SU-DHL-6 (cell line): Measurements from ENCODE around the gene PLEK2.

Experiments used
- H2AFZ ChIP-seq: fragments of 200-600 bp; sonication (generic); 2 replicates; pipeline ENCODE4 v1.6.1; 2014; ENCODE audit warnings: low read depth, mild to moderate bottlenecking, moderate library complexity, mixed read lengths, antibody characterized with exemption, low read length; ENCODE audit not compliant: severe bottlenecking
- H3F3A ChIP-seq: fragments of 200-600 bp; shearing (Covaris generic); 2 replicates; pipeline ENCODE4 v1.6.0; 2016; ENCODE audit warnings: antibody characterized with exemption, mild to moderate bottlenecking; ENCODE audit not compliant: insufficient read depth
- H3K27ac ChIP-seq: fragments of 200-600 bp; sonication (generic); 2 replicates; pipeline ENCODE4 v1.5.1; 2016; ENCODE audit warnings: low read depth, mild to moderate bottlenecking, low read length, moderate library complexity, mixed read lengths
- H3K27me3 ChIP-seq: fragments of 200-600 bp; sonication (generic), shearing (Covaris generic); 2 replicates; pipeline ENCODE4 v1.6.0; 2014; ENCODE audit warnings: mild to moderate bottlenecking, low read length
- H3K36me3 ChIP-seq: fragments of 200-600 bp; sonication (generic); 2 replicates; pipeline ENCODE4 v1.6.1; 2014; ENCODE audit warnings: mild to moderate bottlenecking, low read length, mixed read lengths
- H3K4me2 ChIP-seq: fragments of 300-600, 200-600 bp; shearing (Covaris generic), sonication (generic); 2 replicates; pipeline ENCODE4 v1.6.0; 2014; ENCODE audit warnings: low read length, low read depth, mild to moderate bottlenecking; ENCODE audit not compliant: poor library complexity, severe bottlenecking
- H3K4me3 ChIP-seq: fragments of 200-600 bp; sonication (generic); 2 replicates; pipeline ENCODE4 v1.5.1; 2014; ENCODE audit warnings: antibody characterized with exemption, low read length, mild to moderate bottlenecking, mixed read lengths; ENCODE audit not compliant: insufficient read depth, poor library complexity, severe bottlenecking
- H3K79me2 ChIP-seq: fragments of 200-600 bp; sonication (generic); 2 replicates; pipeline ENCODE4 v1.6.1; 2014; ENCODE audit warnings: mild to moderate bottlenecking, low read length, moderate library complexity; ENCODE audit not compliant: insufficient read depth
- H3K9ac ChIP-seq: fragments of 200-600 bp; sonication (generic); 2 replicates; pipeline ENCODE4 v1.7.0; 2014; ENCODE audit warnings: mild to moderate bottlenecking, low read length
- H3K9me2 ChIP-seq: fragments of 200-600 bp; sonication (generic); replicated peaks from 2 replicates; pipeline ENCODE4 v1.6.1; 2014; ENCODE audit warnings: low read length; ENCODE audit not compliant: insufficient read depth
- H3K9me3 ChIP-seq: fragments of 200-600 bp; sonication (generic); 2 replicates; pipeline ENCODE4 v1.6.1; 2014; ENCODE audit warnings: low read length, mixed read lengths; ENCODE audit not compliant: insufficient read depth
- H4K20me1 ChIP-seq: fragments of 200-600 bp; sonication (generic); 2 replicates; pipeline ENCODE4 v1.6.1; 2014; ENCODE audit warnings: low read depth, mild to moderate bottlenecking, antibody characterized with exemption, low read length, moderate library complexity, mixed read lengths
- EZH2phosphoT487 ChIP-seq: fragments of 200-600 bp; sonication (generic), shearing (Covaris generic); conservative IDR thresholded peaks from 2 replicates; pipeline ENCODE4 v1.6.1; 2018; ENCODE audit warnings: mild to moderate bottlenecking, antibody characterized with exemption, low read length, moderate library complexity, mixed read lengths
- TF ChIP-seq, protein P1 (sequence below): fragments of 200-600 bp; sonication (generic); IDR thresholded peaks from one replicate; pipeline ENCODE4 v1.5.1; 2017; ENCODE audit warnings: antibody characterized with exemption, mild to moderate bottlenecking, low read length, moderate library complexity; ENCODE audit not compliant: insufficient read depth, poor library complexity, severe bottlenecking

The PLEK2 gene

DNA sequence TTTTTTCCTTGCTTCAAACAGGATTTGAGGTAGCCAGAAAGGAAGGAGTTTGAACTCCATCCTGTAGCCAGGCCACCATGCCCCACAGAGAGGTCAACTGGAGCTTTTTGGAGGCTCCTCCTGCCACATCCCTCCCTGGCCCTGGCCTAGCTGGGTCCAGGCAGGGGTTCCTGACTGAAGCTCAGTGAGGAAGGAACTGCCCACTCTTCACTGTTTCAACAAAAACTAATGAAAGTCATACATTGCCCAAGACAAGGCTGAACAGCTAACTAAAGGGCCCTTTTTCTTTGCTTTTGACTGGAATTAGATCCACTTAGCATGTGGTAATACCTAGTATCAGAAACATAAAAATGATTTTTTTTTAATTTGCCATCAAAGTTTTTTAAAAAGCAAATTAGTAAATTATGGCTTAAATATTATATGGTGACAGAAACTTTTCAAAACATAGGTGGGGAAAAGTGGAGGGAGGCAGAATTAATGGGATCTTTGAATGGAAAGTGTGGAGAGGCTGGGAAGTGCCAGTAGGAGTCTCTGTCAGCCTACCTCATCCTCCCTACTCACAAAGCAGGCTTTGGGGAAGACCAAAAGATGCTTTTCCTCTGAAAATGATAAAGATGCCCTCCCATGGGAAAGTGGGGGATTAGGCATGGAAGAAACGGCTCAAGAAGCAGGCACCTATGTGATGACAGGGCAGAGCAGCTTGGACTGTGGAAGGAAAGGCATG, 22.0 kb downstream of the PLEK2 start:
- Histone ChIP-seq H3F3A (peaks cover 11% of the 10 kb centered on the region; the same call in 1 of the 2 replicates), H3K36me3 (peaks cover 8% of the 10 kb centered on the region), H3K9me3 (no peaks in the 10 kb centered on the region), H3K9ac (no peak overlapping the region), H2AFZ (no peak overlapping the region), H3K9me2 (no peaks in the 10 kb centered on the region), H3K4me3 (no peak overlapping the region), H3K27me3 (no peaks in the 10 kb centered on the region), H3K27ac (no peak overlapping the region), H3K79me2 (no peaks in the 10 kb centered on the region), H4K20me1 (no peaks in the 10 kb centered on the region), H3K4me2 (no peak overlapping the region)
- no peak for TF ChIP-seq EZH2phosphoT487
- TF ChIP-seq, protein P1, sequence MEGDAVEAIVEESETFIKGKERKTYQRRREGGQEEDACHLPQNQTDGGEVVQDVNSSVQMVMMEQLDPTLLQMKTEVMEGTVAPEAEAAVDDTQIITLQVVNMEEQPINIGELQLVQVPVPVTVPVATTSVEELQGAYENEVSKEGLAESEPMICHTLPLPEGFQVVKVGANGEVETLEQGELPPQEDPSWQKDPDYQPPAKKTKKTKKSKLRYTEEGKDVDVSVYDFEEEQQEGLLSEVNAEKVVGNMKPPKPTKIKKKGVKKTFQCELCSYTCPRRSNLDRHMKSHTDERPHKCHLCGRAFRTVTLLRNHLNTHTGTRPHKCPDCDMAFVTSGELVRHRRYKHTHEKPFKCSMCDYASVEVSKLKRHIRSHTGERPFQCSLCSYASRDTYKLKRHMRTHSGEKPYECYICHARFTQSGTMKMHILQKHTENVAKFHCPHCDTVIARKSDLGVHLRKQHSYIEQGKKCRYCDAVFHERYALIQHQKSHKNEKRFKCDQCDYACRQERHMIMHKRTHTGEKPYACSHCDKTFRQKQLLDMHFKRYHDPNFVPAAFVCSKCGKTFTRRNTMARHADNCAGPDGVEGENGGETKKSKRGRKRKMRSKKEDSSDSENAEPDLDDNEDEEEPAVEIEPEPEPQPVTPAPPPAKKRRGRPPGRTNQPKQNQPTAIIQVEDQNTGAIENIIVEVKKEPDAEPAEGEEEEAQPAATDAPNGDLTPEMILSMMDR: no peak

DNA sequence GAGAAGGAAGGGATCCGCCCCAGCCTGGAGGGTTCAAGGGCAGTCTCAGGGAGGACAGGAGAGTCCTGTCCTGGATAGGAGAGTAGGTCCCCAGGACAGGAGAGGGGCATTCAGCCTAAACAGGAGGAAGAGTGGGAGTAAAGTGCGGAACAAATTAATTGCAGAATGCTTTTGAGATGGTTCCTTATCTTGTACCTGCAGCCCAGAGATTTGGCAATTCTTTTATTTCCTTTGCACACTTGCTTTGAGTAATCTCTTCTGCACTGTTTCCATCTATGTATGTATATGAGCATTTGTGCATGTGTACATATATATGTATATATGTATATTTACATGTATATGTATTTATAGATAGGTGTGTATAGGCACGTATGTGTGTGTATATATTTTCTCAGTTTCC, 22.7 kb downstream of the PLEK2 start:
- no peaks in the 10 kb centered on the region for H3K79me2 ChIP-seq
- TF ChIP-seq, protein P1: no peak
- TF ChIP-seq EZH2phosphoT487: no peak
- H3K27ac ChIP-seq: no peak overlapping the region
- no peak overlapping the region for H3K9ac ChIP-seq
- no peaks in the 10 kb centered on the region for H3K9me3 ChIP-seq
- peaks cover 15% of the 10 kb centered on the region for H3K36me3 ChIP-seq
- no peaks in the 10 kb centered on the region for H4K20me1 ChIP-seq
- H3K27me3 ChIP-seq: no peaks in the 10 kb centered on the region
- no peaks in the 10 kb centered on the region for H3K9me2 ChIP-seq
- H2AFZ ChIP-seq: no peak overlapping the region
- no peak overlapping the region for H3K4me3 ChIP-seq
- H3F3A ChIP-seq: peaks cover 11% of the 10 kb centered on the region; the same call in 1 of the 2 replicates
- no peak overlapping the region for H3K4me2 ChIP-seq

DNA sequence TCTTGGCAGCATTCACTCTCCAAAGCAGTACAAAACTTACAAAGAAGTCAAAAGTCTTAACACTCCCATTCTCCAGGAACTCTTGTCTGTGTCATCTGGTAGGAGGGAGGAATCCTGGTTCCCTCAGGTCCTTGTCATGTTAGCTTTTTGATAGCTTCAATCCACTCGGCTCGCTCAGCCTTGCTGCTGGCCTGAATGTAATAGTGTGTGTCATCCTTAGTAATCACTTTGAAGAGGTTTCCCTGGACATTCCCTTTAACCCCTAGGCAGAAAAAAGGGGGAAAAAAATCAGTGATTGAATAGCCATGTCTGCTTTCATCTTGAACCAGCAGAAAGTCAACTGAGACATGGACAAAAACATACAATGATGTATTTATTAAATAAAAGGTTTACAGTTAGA, 24.8 kb downstream of the PLEK2 start:
- H3K36me3 ChIP-seq: peaks cover 36% of the 10 kb centered on the region
- H3K4me3 ChIP-seq: no peak overlapping the region
- H3K79me2 ChIP-seq: no peaks in the 10 kb centered on the region
- no peak overlapping the region for H2AFZ ChIP-seq
- no peaks in the 10 kb centered on the region for H3K27me3 ChIP-seq
- TF ChIP-seq, protein P1: no peak
- TF ChIP-seq EZH2phosphoT487: no peak
- no peaks in the 10 kb centered on the region for H3K9me2 ChIP-seq
- H3F3A ChIP-seq: peaks cover 11% of the 10 kb centered on the region; the same call in 1 of the 2 replicates
- no peaks in the 10 kb centered on the region for H3K9me3 ChIP-seq
- no peak overlapping the region for H3K9ac ChIP-seq
- no peak overlapping the region for H3K4me2 ChIP-seq
- H4K20me1 ChIP-seq: no peaks in the 10 kb centered on the region
- H3K27ac ChIP-seq: no peak overlapping the region
